Measurements from ENCODE around the gene A2ML1.

GRCh38 chr12:8844665-8845064 lies 22.2 kb downstream of the A2ML1 start:
- TF ChIP-seq, protein P1, sequence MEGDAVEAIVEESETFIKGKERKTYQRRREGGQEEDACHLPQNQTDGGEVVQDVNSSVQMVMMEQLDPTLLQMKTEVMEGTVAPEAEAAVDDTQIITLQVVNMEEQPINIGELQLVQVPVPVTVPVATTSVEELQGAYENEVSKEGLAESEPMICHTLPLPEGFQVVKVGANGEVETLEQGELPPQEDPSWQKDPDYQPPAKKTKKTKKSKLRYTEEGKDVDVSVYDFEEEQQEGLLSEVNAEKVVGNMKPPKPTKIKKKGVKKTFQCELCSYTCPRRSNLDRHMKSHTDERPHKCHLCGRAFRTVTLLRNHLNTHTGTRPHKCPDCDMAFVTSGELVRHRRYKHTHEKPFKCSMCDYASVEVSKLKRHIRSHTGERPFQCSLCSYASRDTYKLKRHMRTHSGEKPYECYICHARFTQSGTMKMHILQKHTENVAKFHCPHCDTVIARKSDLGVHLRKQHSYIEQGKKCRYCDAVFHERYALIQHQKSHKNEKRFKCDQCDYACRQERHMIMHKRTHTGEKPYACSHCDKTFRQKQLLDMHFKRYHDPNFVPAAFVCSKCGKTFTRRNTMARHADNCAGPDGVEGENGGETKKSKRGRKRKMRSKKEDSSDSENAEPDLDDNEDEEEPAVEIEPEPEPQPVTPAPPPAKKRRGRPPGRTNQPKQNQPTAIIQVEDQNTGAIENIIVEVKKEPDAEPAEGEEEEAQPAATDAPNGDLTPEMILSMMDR (conservative IDR thresholded peaks at IDR 0.05; ENCODE audit: low read depth, low read length) = no peak
- no peak for TF ChIP-seq EZH2 (IDR thresholded peaks at IDR 0.05; ENCODE audit: borderline replicate concordance, low read depth, low read length, poor library complexity, severe bottlenecking)
